Measurements from ENCODE around the gene ABCA1. TPM values are rescaled to one million over a fixed set of nuclear protein-coding genes. Genes with fewer than 3 reads are reported as not detected.
A peak's percentile ranks its signal among the peaks of the same experiment; 100 is the strongest.
"Not testable (repeated sequence)": the region's sequence is repeated elsewhere in the genome, so short reads cannot be mapped to it uniquely, and the experiment has no call there.

ABCA1 gene, protein sequence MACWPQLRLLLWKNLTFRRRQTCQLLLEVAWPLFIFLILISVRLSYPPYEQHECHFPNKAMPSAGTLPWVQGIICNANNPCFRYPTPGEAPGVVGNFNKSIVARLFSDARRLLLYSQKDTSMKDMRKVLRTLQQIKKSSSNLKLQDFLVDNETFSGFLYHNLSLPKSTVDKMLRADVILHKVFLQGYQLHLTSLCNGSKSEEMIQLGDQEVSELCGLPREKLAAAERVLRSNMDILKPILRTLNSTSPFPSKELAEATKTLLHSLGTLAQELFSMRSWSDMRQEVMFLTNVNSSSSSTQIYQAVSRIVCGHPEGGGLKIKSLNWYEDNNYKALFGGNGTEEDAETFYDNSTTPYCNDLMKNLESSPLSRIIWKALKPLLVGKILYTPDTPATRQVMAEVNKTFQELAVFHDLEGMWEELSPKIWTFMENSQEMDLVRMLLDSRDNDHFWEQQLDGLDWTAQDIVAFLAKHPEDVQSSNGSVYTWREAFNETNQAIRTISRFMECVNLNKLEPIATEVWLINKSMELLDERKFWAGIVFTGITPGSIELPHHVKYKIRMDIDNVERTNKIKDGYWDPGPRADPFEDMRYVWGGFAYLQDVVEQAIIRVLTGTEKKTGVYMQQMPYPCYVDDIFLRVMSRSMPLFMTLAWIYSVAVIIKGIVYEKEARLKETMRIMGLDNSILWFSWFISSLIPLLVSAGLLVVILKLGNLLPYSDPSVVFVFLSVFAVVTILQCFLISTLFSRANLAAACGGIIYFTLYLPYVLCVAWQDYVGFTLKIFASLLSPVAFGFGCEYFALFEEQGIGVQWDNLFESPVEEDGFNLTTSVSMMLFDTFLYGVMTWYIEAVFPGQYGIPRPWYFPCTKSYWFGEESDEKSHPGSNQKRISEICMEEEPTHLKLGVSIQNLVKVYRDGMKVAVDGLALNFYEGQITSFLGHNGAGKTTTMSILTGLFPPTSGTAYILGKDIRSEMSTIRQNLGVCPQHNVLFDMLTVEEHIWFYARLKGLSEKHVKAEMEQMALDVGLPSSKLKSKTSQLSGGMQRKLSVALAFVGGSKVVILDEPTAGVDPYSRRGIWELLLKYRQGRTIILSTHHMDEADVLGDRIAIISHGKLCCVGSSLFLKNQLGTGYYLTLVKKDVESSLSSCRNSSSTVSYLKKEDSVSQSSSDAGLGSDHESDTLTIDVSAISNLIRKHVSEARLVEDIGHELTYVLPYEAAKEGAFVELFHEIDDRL (N-terminal part only)
- 10 to 100 TPM; 12.4 to 19.5 TPM for total RNA-seq

DNA sequence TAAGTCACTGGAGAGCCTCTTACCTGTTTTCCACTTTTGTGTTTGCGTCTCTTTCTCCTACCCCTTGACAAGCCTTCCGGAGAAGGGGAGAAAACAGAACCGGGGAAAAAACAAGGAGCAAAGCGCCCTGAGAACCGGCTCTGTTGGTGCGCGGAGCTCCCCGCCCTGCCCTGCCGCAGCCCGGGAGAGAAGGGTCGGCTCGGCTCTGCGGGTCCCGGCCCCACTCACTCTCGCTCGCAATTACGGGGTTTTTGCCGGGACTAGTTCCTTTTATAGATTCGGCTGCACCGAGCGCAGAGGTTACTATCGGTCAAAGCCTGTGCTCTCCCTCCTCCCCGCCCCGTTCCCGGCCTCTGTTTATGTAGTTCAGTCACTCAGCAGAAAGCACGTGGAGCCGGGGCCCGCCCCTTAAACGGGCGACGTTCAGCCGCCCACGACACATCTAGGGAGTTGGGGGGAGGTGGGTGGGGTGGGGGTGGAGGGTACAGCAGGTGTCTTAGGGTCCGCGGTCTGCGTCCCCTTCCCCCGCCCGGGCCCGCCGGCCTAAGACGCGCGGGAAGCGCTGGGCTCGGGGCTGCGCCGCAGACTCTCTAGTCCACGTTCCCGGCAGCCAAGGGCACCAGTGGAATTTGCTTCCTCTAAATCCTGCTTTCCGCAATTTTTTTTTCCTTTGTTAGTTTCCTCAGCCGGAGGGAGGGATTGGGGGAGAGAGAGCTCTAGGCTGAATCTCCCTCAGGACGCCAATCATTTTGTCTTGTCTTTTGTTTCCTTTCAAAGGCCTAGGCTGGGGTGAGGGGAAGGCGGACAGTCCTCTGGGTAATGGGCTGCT, at the start of gene ABCA1:
Gene ABCA1 (minus strand): TSS at position 244 of the 829 bp plus-strand sequence. CDS start 24,476 bp downstream, outside the sequence.
- peaks cover 22% of the 10 kb centered on the region for H3K4me1 Mint-ChIP-seq (ENCODE audit: low read depth)
- H3K4me3 Mint-ChIP-seq: peak within 1 kb of the TSS; percentile 96
- ATAC-seq (replicated peaks in 1 of 2): peak; percentile 70
- DNase-seq: peak; percentile 85 to 87
- peaks cover 3 to 7% of the 10 kb centered on the region in 2 donors for H3K36me3 Mint-ChIP-seq (ENCODE audit: insufficient read depth in 2 of 2)
- H3K27me3 Mint-ChIP-seq (ENCODE audit: low read depth): peaks cover 20% of the 10 kb centered on the region
- H3K9me3 Mint-ChIP-seq: no peaks in the 10 kb centered on the region
- H3K27ac Mint-ChIP-seq: peak within 1 kb of the TSS; percentile 81

DNA sequence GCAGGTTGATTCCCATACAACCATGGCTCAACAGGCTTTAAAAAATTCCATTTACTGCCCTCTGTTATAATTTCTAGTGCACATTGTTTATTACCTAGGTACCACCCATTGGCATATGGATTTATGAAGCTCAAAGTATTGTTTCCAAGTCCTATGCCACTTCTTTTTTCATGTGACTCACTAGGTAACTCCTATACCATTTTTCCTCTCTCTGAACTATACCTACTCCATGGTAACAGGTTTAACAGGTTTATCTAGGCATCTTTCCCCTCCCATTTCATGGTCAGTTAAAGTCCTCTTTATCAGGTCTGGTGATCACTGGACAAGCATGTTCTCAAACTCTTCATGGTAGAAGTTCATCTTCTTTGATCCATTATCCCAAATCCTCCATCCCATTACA, 49.6 kb upstream of the ABCA1 start:
- H3K4me1 Mint-ChIP-seq (ENCODE audit: low read depth): peaks cover 28% of the 10 kb centered on the region
- ATAC-seq (replicated peaks in 1 of 2): no peak
- H3K9me3 Mint-ChIP-seq: no peaks in the 10 kb centered on the region
- H3K27ac Mint-ChIP-seq: no peak overlapping the region
- peaks cover 19% of the 10 kb centered on the region for H3K27me3 Mint-ChIP-seq (ENCODE audit: low read depth)
- no peak overlapping the region for H3K4me3 Mint-ChIP-seq
- no peaks in the 10 kb centered on the region for H3K36me3 Mint-ChIP-seq (ENCODE audit: insufficient read depth in 2 of 2)
- no peak for DNase-seq

DNA sequence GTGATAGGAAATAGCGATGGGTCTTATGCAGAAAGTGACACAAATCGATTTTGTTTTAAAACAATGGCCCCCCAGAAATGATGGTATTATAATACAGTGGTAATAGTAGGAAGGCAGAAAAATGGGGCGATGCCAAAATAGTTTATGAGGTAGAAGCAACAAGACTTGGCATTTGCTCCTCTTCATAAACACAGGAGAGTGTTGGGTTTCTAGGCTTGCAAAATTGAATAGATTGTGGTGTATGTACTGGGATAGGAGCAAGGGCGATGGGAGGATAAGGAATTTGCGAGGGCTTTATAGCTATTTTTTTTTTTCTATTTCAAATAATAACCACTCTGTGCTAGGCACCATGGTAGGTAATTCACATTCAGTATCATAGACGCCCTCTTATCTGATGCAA, 49.2 kb upstream of the ABCA1 start:
- ATAC-seq (replicated peaks in 1 of 2) (no peak), DNase-seq (no peak)
- H3K9me3 Mint-ChIP-seq: no peaks in the 10 kb centered on the region
- peaks cover 19% of the 10 kb centered on the region for H3K27me3 Mint-ChIP-seq (ENCODE audit: low read depth)
- H3K36me3 Mint-ChIP-seq (ENCODE audit: insufficient read depth in 2 of 2): no peaks in the 10 kb centered on the region
- H3K4me3 Mint-ChIP-seq: no peak overlapping the region
- peaks cover 28% of the 10 kb centered on the region for H3K4me1 Mint-ChIP-seq (ENCODE audit: low read depth)
- H3K27ac Mint-ChIP-seq: no peak overlapping the region

DNA sequence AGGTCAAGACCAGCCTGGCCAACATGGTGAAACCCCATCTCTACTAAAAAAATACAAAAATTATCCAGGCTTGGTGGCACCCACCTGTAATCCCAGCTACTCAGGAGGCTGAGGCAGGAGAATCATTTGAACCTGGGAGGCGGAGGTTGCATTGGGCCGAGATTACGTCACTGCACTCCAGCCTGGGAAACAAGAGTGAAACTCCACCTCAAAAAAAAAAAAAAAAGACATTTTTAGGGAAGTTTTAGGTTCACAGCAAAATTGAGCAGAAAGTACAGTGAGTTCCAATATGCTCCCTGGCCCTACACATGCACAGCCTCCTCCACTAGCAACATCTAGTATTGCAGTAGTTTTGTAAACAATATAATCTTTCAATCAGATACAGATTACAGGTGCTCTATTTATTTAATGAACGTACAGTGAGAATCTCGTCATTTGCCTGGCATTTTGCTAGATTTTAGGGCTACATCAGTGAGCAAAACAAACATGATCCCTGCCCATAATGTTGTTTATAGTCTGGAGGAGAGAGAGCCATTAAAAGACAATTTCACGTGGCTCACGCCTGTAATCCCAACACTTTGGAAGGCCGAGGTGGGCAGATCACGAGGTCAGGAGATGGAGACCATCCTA, 48.1 kb upstream of the ABCA1 start:
- peaks cover 15% of the 10 kb centered on the region for H3K27me3 Mint-ChIP-seq (ENCODE audit: low read depth)
- ATAC-seq (replicated peaks in 1 of 2); H3K4me3 Mint-ChIP-seq; H3K9me3 Mint-ChIP-seq; H3K27ac Mint-ChIP-seq; H3K36me3 Mint-ChIP-seq (ENCODE audit: insufficient read depth in 2 of 2); DNase-seq: not testable (repeated sequence)
- H3K4me1 Mint-ChIP-seq (ENCODE audit: low read depth): peaks cover 28% of the 10 kb centered on the region

DNA sequence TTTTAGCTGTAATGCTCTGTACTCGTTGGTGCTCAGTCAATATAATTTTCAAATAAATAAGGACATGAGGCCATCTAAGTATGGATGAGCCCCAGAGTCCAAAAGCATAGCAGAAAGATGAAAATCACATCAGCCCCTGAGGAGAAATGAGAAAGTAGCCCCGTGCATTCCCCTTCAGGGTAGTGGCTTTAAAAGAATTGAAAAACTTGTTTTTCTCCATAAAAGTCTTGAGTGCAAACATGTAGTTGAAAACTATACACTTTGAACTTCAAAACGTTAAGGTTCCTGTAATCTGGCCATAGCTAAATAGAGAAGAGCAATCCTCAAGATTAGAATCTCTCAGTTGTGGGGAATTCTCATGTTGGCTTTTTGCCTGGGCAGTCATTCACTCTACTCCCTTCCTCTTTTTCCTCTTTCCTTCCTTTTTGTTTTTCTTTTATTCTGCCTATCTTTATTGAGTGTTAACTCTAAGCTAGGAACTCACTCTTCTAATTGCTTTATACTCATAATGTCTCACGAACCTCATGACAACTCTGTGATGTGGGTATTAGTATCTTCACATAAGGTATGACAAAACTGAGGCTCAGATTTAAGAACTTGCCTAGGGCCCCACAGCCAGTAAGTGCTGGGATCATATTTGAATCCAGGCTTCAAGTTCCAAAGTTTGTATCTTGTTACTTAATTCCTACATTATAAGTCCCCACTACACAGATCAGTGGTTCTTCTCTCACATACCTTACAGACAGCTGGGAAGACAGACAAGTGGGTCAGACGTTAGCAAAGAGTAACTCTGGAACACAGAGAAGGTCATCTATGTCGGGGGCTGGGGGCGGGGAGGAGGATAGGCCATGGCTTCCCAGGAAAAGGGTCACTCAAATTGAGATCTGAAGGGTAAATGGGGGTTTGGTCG, 46.4 kb upstream of the ABCA1 start:
- ATAC-seq (replicated peaks in 1 of 2) (no peak), DNase-seq (no peak)
- Mint-ChIP-seq H3K9me3 (no peaks in the 10 kb centered on the region), H3K36me3 (ENCODE audit: insufficient read depth in 2 of 2) (no peaks in the 10 kb centered on the region), H3K4me3 (no peak overlapping the region), H3K27me3 (ENCODE audit: low read depth) (peaks cover 31% of the 10 kb centered on the region), H3K27ac (no peak overlapping the region), H3K4me1 (ENCODE audit: low read depth) (peaks cover 23% of the 10 kb centered on the region)

DNA sequence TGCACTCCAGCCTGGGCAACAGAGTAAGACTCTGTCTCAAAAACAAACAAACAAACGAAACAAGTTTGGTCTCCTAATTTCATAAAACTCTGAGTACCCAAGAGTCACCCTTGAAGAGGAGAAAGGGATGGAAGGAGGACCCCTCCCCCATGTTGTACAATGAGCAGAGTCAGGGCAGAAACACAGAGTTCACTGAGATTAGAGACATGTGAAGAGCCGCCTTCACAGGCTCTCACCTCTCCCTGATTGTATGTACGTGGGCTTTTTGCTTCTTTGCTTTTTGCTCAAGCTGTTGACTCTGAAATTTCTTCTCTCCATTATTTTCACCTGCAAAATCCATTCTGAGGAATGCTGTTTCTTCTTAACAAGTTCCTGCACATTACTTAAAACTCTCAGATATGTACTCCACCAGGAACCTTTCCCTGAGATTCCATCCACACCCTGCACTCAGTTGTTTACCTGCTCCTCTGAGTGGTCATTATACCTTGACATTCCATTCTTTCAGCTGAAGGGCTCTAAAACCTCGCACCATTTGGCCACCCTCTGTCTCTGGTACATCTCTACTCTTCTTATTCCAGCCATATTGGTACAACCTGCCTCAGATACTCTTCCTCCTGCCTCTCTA, 44.4 kb upstream of the ABCA1 start:
- DNase-seq: no peak
- Mint-ChIP-seq H3K27me3 (ENCODE audit: low read depth) (peaks cover 31% of the 10 kb centered on the region), H3K4me1 (ENCODE audit: low read depth) (peaks cover 39% of the 10 kb centered on the region), H3K27ac (no peak overlapping the region), H3K36me3 (ENCODE audit: insufficient read depth in 2 of 2) (no peaks in the 10 kb centered on the region), H3K9me3 (no peaks in the 10 kb centered on the region), H3K4me3 (no peak overlapping the region)
- ATAC-seq (replicated peaks in 1 of 2): no peak

DNA sequence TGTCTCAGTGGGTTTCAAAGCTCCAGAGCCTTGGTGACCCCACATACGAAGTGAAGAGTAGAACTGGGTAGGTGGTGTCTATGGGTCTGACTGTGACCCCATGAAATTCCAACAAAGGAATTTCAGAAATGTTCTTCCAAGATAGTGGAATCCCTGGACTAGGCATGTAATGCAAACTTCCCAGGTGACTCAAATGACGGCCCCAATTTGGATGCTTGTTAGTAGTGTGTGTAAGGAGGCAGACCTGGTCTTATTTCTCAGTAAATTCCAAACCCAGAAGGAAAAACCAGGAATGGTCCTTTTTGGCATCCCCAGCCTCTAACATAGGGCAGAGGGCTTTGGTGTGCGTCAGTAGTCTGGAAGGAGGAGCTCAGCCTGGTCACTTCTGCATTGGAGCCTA, 43.6 kb upstream of the ABCA1 start:
- Mint-ChIP-seq H3K36me3 (ENCODE audit: insufficient read depth in 2 of 2) (no peaks in the 10 kb centered on the region), H3K9me3 (no peaks in the 10 kb centered on the region), H3K4me1 (ENCODE audit: low read depth) (peaks cover 39% of the 10 kb centered on the region), H3K27me3 (ENCODE audit: low read depth) (peaks cover 31% of the 10 kb centered on the region), H3K27ac (no peak overlapping the region), H3K4me3 (no peak overlapping the region)
- DNase-seq (no peak), ATAC-seq (replicated peaks in 1 of 2) (no peak)

DNA sequence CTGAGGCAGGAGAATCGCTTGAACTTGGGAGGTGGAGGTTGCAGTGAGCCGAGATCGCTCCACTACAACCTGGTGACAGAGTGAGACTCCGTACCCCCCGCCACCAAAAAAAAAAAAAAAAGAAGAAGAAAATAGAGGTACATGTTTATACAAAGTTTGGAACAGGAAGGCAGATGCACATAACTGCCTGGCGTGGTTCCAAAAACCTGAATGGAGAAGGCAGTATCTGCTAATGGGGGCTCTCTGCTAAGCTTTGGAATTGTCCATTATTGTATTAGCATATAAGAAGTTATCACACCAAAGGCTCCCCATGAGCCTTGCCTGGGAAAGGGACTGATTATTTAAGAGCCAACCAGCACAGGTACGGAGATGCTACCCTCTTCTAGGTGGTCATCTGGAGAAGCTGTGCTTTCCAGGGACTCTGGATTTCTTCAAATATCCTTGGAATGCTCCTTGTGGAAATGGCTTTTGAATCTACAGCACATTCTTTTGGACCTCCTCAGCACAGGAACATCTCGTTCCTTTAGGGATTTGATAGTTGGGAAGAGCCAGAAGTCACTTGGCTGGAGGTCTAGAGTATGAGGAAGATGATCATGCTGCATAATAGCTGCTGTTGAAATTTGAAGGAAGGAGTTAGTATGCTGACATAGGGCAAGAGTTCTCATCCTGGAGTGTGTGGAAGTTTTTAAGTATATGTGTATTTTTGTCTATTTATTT, 42.5 kb upstream of the ABCA1 start:
- H3K9me3 Mint-ChIP-seq: no peaks in the 10 kb centered on the region
- DNase-seq (no peak), ATAC-seq (replicated peaks in 1 of 2) (no peak)
- no peaks in the 10 kb centered on the region for H3K36me3 Mint-ChIP-seq (ENCODE audit: insufficient read depth in 2 of 2)
- H3K27ac Mint-ChIP-seq: no peak overlapping the region
- no peak overlapping the region for H3K4me3 Mint-ChIP-seq
- H3K27me3 Mint-ChIP-seq (ENCODE audit: low read depth): peaks cover 31% of the 10 kb centered on the region
- H3K4me1 Mint-ChIP-seq (ENCODE audit: low read depth): peaks cover 39% of the 10 kb centered on the region

DNA sequence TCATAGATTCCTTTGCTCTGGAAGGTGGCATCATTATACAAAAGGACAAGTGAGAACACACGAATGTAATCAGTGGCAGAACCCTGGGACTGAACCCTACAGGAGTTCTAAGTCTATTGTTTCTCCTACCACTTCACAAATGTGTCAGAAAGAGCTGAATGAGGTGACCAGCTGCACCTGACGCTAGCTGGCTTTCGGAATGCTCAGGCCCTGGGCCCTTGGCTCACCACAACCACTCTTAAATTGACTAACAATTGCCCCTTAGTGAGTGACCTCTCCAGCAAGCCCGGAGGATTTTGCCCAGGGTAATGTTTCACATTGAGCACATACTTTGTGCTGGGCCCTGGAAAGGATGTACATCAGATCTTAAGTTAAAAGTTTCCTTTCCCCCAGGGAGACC, 41.2 kb upstream of the ABCA1 start:
- H3K4me1 Mint-ChIP-seq (ENCODE audit: low read depth): peaks cover 31% of the 10 kb centered on the region
- DNase-seq: no peak
- peaks cover 26% of the 10 kb centered on the region for H3K27me3 Mint-ChIP-seq (ENCODE audit: low read depth)
- ATAC-seq (replicated peaks in 1 of 2): no peak
- no peaks in the 10 kb centered on the region for H3K9me3 Mint-ChIP-seq
- H3K27ac Mint-ChIP-seq: no peak overlapping the region
- peak overlapping the region; percentile 87 to 92 for H3K4me3 Mint-ChIP-seq
- no peaks in the 10 kb centered on the region for H3K36me3 Mint-ChIP-seq (ENCODE audit: insufficient read depth in 2 of 2)

DNA sequence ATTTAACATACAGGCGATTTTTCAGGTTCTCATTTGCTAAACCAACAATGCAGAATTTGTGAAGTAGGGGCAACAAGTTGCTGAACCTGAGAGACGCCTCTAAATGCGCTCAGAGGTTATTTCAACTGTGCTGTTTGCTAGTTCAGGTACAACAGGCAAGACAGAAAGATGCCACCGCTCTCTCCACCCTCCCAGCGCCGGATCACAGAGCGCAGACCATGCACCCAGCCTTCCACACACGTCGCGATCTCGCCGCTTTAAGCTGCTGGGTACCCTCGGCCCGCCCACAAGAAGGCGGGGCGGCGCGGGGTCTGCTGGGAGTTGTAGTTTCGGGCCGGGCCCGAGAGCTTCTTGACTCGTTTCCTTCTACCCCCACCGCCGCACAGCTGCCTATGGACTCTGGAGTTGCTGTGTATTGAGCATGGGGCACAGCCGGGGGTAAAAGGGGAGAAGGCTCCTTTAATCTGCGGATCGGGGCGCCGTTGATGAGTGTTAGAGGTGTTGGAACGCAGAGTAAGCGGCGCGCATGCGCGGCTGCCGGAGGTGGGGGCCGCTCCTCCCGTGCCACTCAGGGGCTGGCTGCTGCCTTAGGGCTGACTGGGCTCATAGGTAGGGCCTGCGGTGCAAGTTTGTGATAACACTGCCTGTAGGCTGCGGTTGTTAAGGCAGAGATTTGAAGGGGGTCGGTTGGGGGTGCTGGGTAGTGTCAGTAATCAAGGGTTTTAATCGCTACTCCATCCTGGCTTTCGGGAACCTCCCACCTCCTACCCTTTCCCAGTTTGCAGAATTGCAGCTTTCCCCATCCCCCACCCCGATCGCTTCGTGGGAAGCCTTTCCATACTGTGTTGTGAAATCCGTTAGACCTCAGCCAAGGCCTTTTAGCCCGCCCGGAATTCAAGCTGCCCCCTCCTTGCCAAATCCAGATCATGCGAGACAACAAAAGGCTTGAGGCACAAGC, 40.3 kb upstream of the ABCA1 start:
- Mint-ChIP-seq H3K27me3 (ENCODE audit: low read depth) (peaks cover 26% of the 10 kb centered on the region), H3K27ac (peak overlapping the region; percentile 95), H3K36me3 (ENCODE audit: insufficient read depth in 2 of 2) (no peaks in the 10 kb centered on the region), H3K4me1 (ENCODE audit: low read depth) (peaks cover 24% of the 10 kb centered on the region), H3K9me3 (no peaks in the 10 kb centered on the region), H3K4me3 (peak overlapping the region; percentile 87 to 92)
- ATAC-seq (replicated peaks in 1 of 2) (peak; percentile 97 to 99), DNase-seq (peak; percentile 90 to 92)

Measured in activated T-cell treated with anti-CD3 and anti-CD28 coated beads, Interleukin-2, amount 50 U/mL, for 72 hours (primary cell).